IMR-90 (cell line): ENCODE data around the gene DOCK7. TPM values are rescaled to one million over a fixed set of nuclear protein-coding genes. Genes with fewer than 3 reads are reported as not detected.

Source experiments
- ATAC-seq: fragments of 200-7000 bp; cut with Tn5 transposase; 2 replicates; pipeline ENCODE4 v1.9.1; 2020; ENCODE audit warnings: low read depth, mild to moderate bottlenecking, moderate library complexity
- BruUV-seq: library from RNA; stranded (reverse); fragments of 400-500 nt; replicated peaks from 2 replicates; lab custom pipeline; 2021; lab: Mats Ljungman, UMichigan
- CTCF ChIA-PET: fragments of 300-600 bp; formaldehyde crosslinking; extraction: SDS; loops from one replicate; lab custom pipeline; 2021; ENCODE audit warnings: antibody characterized with exemption; lab: Yijun Ruan, JAX
- POLR2A ChIA-PET: fragments of 300-600 bp; sonication (Branson Sonifier 250); formaldehyde crosslinking; loops from one replicate; lab custom pipeline; 2022; ENCODE audit warnings: antibody characterized with exemption; ENCODE audit not compliant: unreplicated experiment; lab: Charles Lee
- DNase-seq: peaks from one replicate; pipeline ENCODE4 v3.0.0; 2013
- H2AFZ ChIP-seq: replicated peaks from 2 replicates; pipeline ENCODE3; 2013; ENCODE audit warnings: low read length, mild to moderate bottlenecking; ENCODE audit not compliant: poor library complexity
- H2AK5ac ChIP-seq: 2 replicates; pipeline ENCODE4 v1.6.1; 2013; ENCODE audit warnings: low read depth, low read length, inconsistent platforms
- H2AK9ac ChIP-seq: replicated peaks from 2 replicates; pipeline ENCODE3; 2013; ENCODE audit warnings: mild to moderate bottlenecking, low read depth, low read length, moderate library complexity; ENCODE audit not compliant: poor library complexity
- H2BK120ac ChIP-seq: 2 replicates; pipeline ENCODE4 v1.6.1; 2013; ENCODE audit warnings: low read depth, low read length, inconsistent platforms
- H2BK15ac ChIP-seq: 3 replicates; pipeline ENCODE4 v1.6.1; 2013; ENCODE audit warnings: low read depth, low read length, inconsistent platforms
- H2BK20ac ChIP-seq: 2 replicates; pipeline ENCODE4 v1.6.1; 2013; ENCODE audit warnings: low read depth, mild to moderate bottlenecking, inconsistent platforms, low read length, moderate library complexity
- H2BK5ac ChIP-seq: 2 replicates; pipeline ENCODE4 v1.6.1; 2013; ENCODE audit warnings: mild to moderate bottlenecking, low read depth, low read length, inconsistent platforms; ENCODE audit not compliant: poor library complexity, severe bottlenecking
- H3K14ac ChIP-seq: replicated peaks from 2 replicates; pipeline ENCODE4 v1.6.1; 2013; ENCODE audit warnings: low read depth, low read length, inconsistent platforms
- H3K18ac ChIP-seq: 2 replicates; pipeline ENCODE4 v1.6.1; 2013; ENCODE audit warnings: low read depth, low read length, control low read depth
- H3K23ac ChIP-seq: 2 replicates; pipeline ENCODE4 v1.6.1; 2013; ENCODE audit warnings: low read depth, low read length, inconsistent platforms
- H3K27ac ChIP-seq: 2 replicates; pipeline ENCODE4 v1.5.1; 2013; ENCODE audit warnings: mild to moderate bottlenecking, control low read depth, low read length; ENCODE audit not compliant: insufficient read depth
- H3K27me3 ChIP-seq: 2 replicates; pipeline ENCODE4 v1.6.1; 2013; ENCODE audit warnings: low read length; ENCODE audit not compliant: control insufficient read depth, insufficient read depth
- H3K36me3 ChIP-seq: 2 replicates; pipeline ENCODE4 v1.6.1; 2013; ENCODE audit warnings: low read length, mixed read lengths; ENCODE audit not compliant: control insufficient read depth, insufficient read depth
- H3K4ac ChIP-seq: 2 replicates; pipeline ENCODE4 v1.6.1; 2013; ENCODE audit warnings: low read depth, low read length, inconsistent platforms
- H3K4me1 ChIP-seq: 2 replicates; pipeline ENCODE4 v1.6.1; 2013; ENCODE audit warnings: low read length, mixed read lengths; ENCODE audit not compliant: control insufficient read depth, insufficient read depth
- H3K4me2 ChIP-seq: 2 replicates; pipeline ENCODE4 v1.6.1; 2013; ENCODE audit warnings: low read depth, mild to moderate bottlenecking, control low read depth, low read length, moderate library complexity
- H3K4me3 ChIP-seq: 2 replicates; pipeline ENCODE4 v1.5.1; 2013; ENCODE audit warnings: low read depth, mild to moderate bottlenecking, control low read depth, low read length, moderate library complexity; ENCODE audit not compliant: insufficient read depth
- H3K56ac ChIP-seq: 2 replicates; pipeline ENCODE4 v1.6.1; 2013; ENCODE audit warnings: low read length, inconsistent platforms; ENCODE audit not compliant: insufficient read depth; ENCODE audit errors: extremely low read depth
- H3K79me1 ChIP-seq, 2 experiments: 2 replicates each; pipeline ENCODE4 v1.6.1; 2013; ENCODE audit warnings: low read length in 2 of 2, inconsistent platforms in 1 of 2, low read depth in 1 of 2
- H3K9ac ChIP-seq: 2 replicates; pipeline ENCODE4 v1.6.1; 2013; ENCODE audit warnings: low read depth, low read length, control low read depth
- H3K9me1 ChIP-seq: 2 replicates; pipeline ENCODE4 v1.6.1; 2013; ENCODE audit warnings: low read length, inconsistent platforms; ENCODE audit not compliant: insufficient read depth
- H3K9me3 ChIP-seq: 2 replicates; pipeline ENCODE4 v1.6.1; 2013; ENCODE audit warnings: low read length; ENCODE audit not compliant: control insufficient read depth, insufficient read depth
- H4K20me1 ChIP-seq: 2 replicates; pipeline ENCODE4 v1.6.1; 2013; ENCODE audit warnings: low read length, inconsistent platforms; ENCODE audit not compliant: insufficient read depth
- H4K5ac ChIP-seq: 2 replicates; pipeline ENCODE4 v1.6.1; 2013; ENCODE audit warnings: mild to moderate bottlenecking, low read depth, low read length, control low read depth
- H4K8ac ChIP-seq, 2 experiments: 2 replicates each; pipeline ENCODE4 v1.6.1; 2013; ENCODE audit warnings: low read depth in 2 of 2, low read length in 2 of 2, control low read depth in 1 of 2, inconsistent platforms in 1 of 2
- H4K91ac ChIP-seq: 2 replicates; pipeline ENCODE4 v1.6.1; 2013; ENCODE audit warnings: low read depth, low read length, inconsistent platforms; ENCODE audit not compliant: insufficient read depth
- BHLHE40 ChIP-seq: fragments of 150-350 bp; IDR thresholded peaks from 2 replicates; pipeline ENCODE4 v1.6.1; 2016; ENCODE audit warnings: mild to moderate bottlenecking, low read depth, low read length
- CEBPB ChIP-seq: IDR thresholded peaks from 2 replicates; pipeline ENCODE4 v1.6.1; 2012; ENCODE audit warnings: low read depth, low read length, improper control_type of control experiment
- CHD1 ChIP-seq: IDR thresholded peaks from 2 replicates; pipeline ENCODE4 v1.6.1; 2012; ENCODE audit warnings: low read depth, low read length, improper control_type of control experiment
- FOS ChIP-seq: fragments of 150-350 bp; IDR thresholded peaks from 2 replicates; pipeline ENCODE4 v1.6.1; 2016; ENCODE audit warnings: low read depth, low read length
- MAFK ChIP-seq: IDR thresholded peaks from 2 replicates; pipeline ENCODE4 v1.6.1; 2012; ENCODE audit warnings: low read depth, low read length, improper control_type of control experiment
- MAZ ChIP-seq: IDR thresholded peaks from 2 replicates; pipeline ENCODE4 v1.6.1; 2012; ENCODE audit warnings: low read depth, mild to moderate bottlenecking, low read length, improper control_type of control experiment, moderate library complexity, borderline replicate concordance
- NFE2L2 ChIP-seq: fragments of 150-350 bp; IDR thresholded peaks from 2 replicates; pipeline ENCODE4 v1.6.1; 2016; ENCODE audit warnings: low read depth, mild to moderate bottlenecking, low read length
- RAD21 ChIP-seq: IDR thresholded peaks from 2 replicates; pipeline ENCODE4 v1.6.1; 2012; ENCODE audit warnings: low read length, improper control_type of control experiment
- RCOR1 ChIP-seq: IDR thresholded peaks from 2 replicates; pipeline ENCODE4 v1.6.1; 2012; ENCODE audit warnings: mild to moderate bottlenecking, low read length, improper control_type of control experiment; ENCODE audit not compliant: insufficient replicate concordance
- SMC3 ChIP-seq: fragments of 150-350 bp; IDR thresholded peaks from 2 replicates; pipeline ENCODE4 v1.6.1; 2016; ENCODE audit warnings: low read depth, mild to moderate bottlenecking, antibody characterized with exemption, low read length, moderate library complexity
- WGBS, 2 experiments: methylation state at CpG; one replicate each; pipeline versions ENCODE4 v1.1.5 to v1.1.7; 2013; ENCODE audit warnings: missing lambda C conversion rate in 2 of 2; ENCODE audit not compliant: insufficient read length in 1 of 2; ENCODE audit errors: extremely low coverage in 2 of 2; 5-methylcytosine and 5-hydroxymethylcytosine counted together
- dilution Hi-C: fragments of 300-500 bp; cut with HindIII; formaldehyde crosslinking; loops from one replicate; pipeline ENCODE4 v1.14.3; 2018; ENCODE audit warnings: low sequenced_read_pairs; ENCODE audit not compliant: unreplicated experiment
- in situ Hi-C: fragments of 300-500 bp; cut with MboI; formaldehyde crosslinking; loops from 3 replicates; pipeline ENCODE4 v1.14.3; 2019; ENCODE audit warnings: low sequenced_read_pairs, inconsistent platforms, mixed read lengths
- intact Hi-C: fragments of 100-400 bp; cut with micrococcal nuclease; formaldehyde crosslinking; loops from 2 replicates; pipeline ENCODE4 v1.10.0; 2022
- polyA plus RNA-seq, 3 experiments: library from polyadenylated mRNA; depleted of rRNA; stranded (reverse); fragments of >200 nt; gene quantifications; 2 replicates each; pipeline ENCODE4 v1.2.3, GENCODE V29; 2012; ENCODE audit warnings: low replicate concordance in 1 of 3
- total RNA-seq: library from RNA; depleted of rRNA; stranded (reverse); fragments of >200 nt; gene quantifications from 2 replicates; pipeline ENCODE4 v1.2.3, GENCODE V29; 2012
- TF ChIP-seq, protein P1 (sequence below): fragments of 150-350 bp; IDR thresholded peaks from 2 replicates; pipeline ENCODE4 v1.6.1; 2016; ENCODE audit warnings: low read depth, mild to moderate bottlenecking, low read length, moderate library complexity, borderline replicate concordance
- TF ChIP-seq, protein P2 (sequence below): fragments of 150-350 bp; IDR thresholded peaks from 2 replicates; pipeline ENCODE4 v1.6.1; 2017; ENCODE audit warnings: mild to moderate bottlenecking, antibody characterized with exemption, low read length, low read depth
- TF ChIP-seq, protein P3 (sequence below): conservative IDR thresholded peaks from 2 replicates; pipeline ENCODE4 v1.5.1; 2012; ENCODE audit warnings: mild to moderate bottlenecking, low read depth, low read length, improper control_type of control experiment

The DOCK7 gene
- total and polyA plus RNA-seq, 2 of the 4 experiments (the other 2 are of a cell fraction) = 38.0 to 97.7 TPM

DNA sequence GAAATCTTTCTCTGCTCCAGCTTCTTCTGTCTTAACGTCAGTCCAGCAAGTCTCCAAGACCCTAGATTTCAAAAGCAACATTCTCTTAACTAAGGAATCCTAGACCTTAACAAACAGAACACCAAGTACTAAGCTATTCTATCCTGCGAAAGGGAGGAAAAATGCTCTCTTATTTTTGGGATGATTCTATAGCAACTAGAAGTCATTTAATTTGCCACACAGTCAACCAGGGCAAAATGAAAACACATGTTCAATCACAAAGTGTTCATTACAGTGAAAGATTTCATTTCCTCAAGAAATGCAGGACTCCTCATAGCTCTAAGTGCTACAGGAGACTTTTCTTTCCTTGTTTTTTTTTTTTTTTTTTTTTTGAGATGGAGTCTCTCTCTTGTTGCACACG lies 36.2 kb upstream of the DOCK7 start:
- H3K9ac ChIP-seq = no peak overlapping the region
- H3K23ac ChIP-seq = no peak overlapping the region
- H3K18ac ChIP-seq = peak overlapping the region; percentile 71; the same call in 1 of the 2 replicates
- TF ChIP-seq MAFK (no peak), NFE2L2 (no peak), MAZ (no peak), RAD21 (no peak), CHD1 (no peak), FOS (no peak), RCOR1 (no peak), SMC3 (no peak), BHLHE40 (no peak), CEBPB (no peak)
- TF ChIP-seq, protein P1, sequence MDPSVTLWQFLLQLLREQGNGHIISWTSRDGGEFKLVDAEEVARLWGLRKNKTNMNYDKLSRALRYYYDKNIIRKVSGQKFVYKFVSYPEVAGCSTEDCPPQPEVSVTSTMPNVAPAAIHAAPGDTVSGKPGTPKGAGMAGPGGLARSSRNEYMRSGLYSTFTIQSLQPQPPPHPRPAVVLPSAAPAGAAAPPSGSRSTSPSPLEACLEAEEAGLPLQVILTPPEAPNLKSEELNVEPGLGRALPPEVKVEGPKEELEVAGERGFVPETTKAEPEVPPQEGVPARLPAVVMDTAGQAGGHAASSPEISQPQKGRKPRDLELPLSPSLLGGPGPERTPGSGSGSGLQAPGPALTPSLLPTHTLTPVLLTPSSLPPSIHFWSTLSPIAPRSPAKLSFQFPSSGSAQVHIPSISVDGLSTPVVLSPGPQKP = no peak
- TF ChIP-seq, protein P2, sequence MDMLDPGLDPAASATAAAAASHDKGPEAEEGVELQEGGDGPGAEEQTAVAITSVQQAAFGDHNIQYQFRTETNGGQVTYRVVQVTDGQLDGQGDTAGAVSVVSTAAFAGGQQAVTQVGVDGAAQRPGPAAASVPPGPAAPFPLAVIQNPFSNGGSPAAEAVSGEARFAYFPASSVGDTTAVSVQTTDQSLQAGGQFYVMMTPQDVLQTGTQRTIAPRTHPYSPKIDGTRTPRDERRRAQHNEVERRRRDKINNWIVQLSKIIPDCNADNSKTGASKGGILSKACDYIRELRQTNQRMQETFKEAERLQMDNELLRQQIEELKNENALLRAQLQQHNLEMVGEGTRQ = no peak
- TF ChIP-seq, protein P3, sequence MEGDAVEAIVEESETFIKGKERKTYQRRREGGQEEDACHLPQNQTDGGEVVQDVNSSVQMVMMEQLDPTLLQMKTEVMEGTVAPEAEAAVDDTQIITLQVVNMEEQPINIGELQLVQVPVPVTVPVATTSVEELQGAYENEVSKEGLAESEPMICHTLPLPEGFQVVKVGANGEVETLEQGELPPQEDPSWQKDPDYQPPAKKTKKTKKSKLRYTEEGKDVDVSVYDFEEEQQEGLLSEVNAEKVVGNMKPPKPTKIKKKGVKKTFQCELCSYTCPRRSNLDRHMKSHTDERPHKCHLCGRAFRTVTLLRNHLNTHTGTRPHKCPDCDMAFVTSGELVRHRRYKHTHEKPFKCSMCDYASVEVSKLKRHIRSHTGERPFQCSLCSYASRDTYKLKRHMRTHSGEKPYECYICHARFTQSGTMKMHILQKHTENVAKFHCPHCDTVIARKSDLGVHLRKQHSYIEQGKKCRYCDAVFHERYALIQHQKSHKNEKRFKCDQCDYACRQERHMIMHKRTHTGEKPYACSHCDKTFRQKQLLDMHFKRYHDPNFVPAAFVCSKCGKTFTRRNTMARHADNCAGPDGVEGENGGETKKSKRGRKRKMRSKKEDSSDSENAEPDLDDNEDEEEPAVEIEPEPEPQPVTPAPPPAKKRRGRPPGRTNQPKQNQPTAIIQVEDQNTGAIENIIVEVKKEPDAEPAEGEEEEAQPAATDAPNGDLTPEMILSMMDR = no peak
- no peak overlapping the region for H4K91ac ChIP-seq
- whole genome bisulfite sequencing, 2 experiments = no CpG with 5 or more reads among the region's 3 CpGs
- no peak overlapping the region for H2AK9ac ChIP-seq
- ChIA-PET POLR2A (interaction anchor here (0.6 kb wide), 2 partner anchors 69 to 106 kb away, joined by 5 to 10 read pairs; no protein-coding TSS in a partner anchor), CTCF (interaction anchor here (0.6 kb wide), 1 partner anchor 26 kb away, joined by 4 read pairs; no protein-coding TSS in a partner anchor)
- H3K4me1 ChIP-seq = peaks cover 11% of the 10 kb centered on the region
- in situ Hi-C loops (no loop called here), dilution Hi-C loops (no loop called here), intact Hi-C loops (no loop called here)
- H3K36me3 ChIP-seq = no peaks in the 10 kb centered on the region
- H3K4ac ChIP-seq = no peak overlapping the region
- H4K20me1 ChIP-seq = no peaks in the 10 kb centered on the region
- no peak overlapping the region for H2AFZ ChIP-seq
- no peak overlapping the region for H3K4me3 ChIP-seq
- H3K79me1 ChIP-seq = no peaks in the 10 kb centered on the region; a peak in 1 of 4 replicates
- no peaks in the 10 kb centered on the region for H3K27me3 ChIP-seq
- 0 out of 4 replicates have a peak overlapping the region, but pooled peaks of 1 of the 2 experiments have one; percentile 0 for H4K8ac ChIP-seq
- H3K27ac ChIP-seq = peak overlapping the region; percentile 73; the same call in 1 of the 2 replicates
- no peak overlapping the region for H3K56ac ChIP-seq
- BruUV-seq = no TSS peak
- peak overlapping the region; percentile 38; the same call in 1 of the 2 replicates for H4K5ac ChIP-seq
- H2BK20ac ChIP-seq = no peak overlapping the region
- H3K14ac ChIP-seq = 0 out of 2 replicates have a peak overlapping the region, but pooled peaks have one; percentile 0
- H3K4me2 ChIP-seq = no peak overlapping the region; the same call in 1 of the 2 replicates
- no peak for ATAC-seq
- H2BK120ac ChIP-seq = no peak overlapping the region
- peak overlapping the region; percentile 88 for H2BK5ac ChIP-seq
- no peak overlapping the region for H2BK15ac ChIP-seq
- H2AK5ac ChIP-seq = no peak overlapping the region
- H3K9me1 ChIP-seq = no peaks in the 10 kb centered on the region
- no peaks in the 10 kb centered on the region for H3K9me3 ChIP-seq
- DNase-seq = no peak
